Panc1 (cell line): Measurements from ENCODE around the gene BARX1. TPM values are rescaled to one million over a fixed set of nuclear protein-coding genes. Genes with fewer than 3 reads are reported as not detected.
"Not testable (repeated sequence)": the region's sequence is repeated elsewhere in the genome, so short reads cannot be mapped to it uniquely, and the experiment has no call there.

Source experiments
- ATAC-seq: fragments of 200-7000 bp; cut with Tn5 transposase; 2 replicates; pipeline ENCODE4 v1.9.1; 2020; ENCODE audit warnings: mild to moderate bottlenecking, moderate library complexity
- BruUV-seq: library from RNA; stranded (reverse); fragments of 400-500 nt; replicated peaks from 2 replicates; lab custom pipeline; 2021; lab: Mats Ljungman, UMichigan
- CTCF ChIA-PET: fragments of 300-600 bp; sonication (Branson Sonifier 250); formaldehyde crosslinking; loops from one replicate; lab custom pipeline; 2022; ENCODE audit warnings: antibody characterized with exemption; lab: Charles Lee
- POLR2A ChIA-PET: fragments of 300-600 bp; sonication (Branson Sonifier 250); formaldehyde crosslinking; loops from one replicate; lab custom pipeline; 2022; ENCODE audit warnings: antibody characterized with exemption; lab: Charles Lee
- DNase-seq: peaks from one replicate; pipeline ENCODE4 v3.0.0-alpha.2; 2010; ENCODE audit warnings: low read depth, low spot score
- H3K27ac ChIP-seq: 2 replicates; pipeline ENCODE4 v1.5.1; 2011; ENCODE audit warnings: mild to moderate bottlenecking, low read length, inconsistent platforms
- H3K27me3 ChIP-seq: fragments of 200-500 bp; sonication (Bioruptor generic); 2 replicates; pipeline ENCODE4 v1.6.0; 2014; ENCODE audit warnings: low read length, inconsistent platforms; ENCODE audit not compliant: control insufficient read depth, insufficient read depth
- H3K36me3 ChIP-seq: fragments of 200-500 bp; sonication (Bioruptor generic); 2 replicates; pipeline ENCODE4 v1.5.1; 2014; ENCODE audit warnings: inconsistent platforms, mild to moderate bottlenecking, low read length, moderate library complexity; ENCODE audit not compliant: control insufficient read depth, insufficient read depth
- H3K4me1 ChIP-seq: 2 replicates; pipeline ENCODE4 v1.5.1; 2011; ENCODE audit warnings: inconsistent platforms, mild to moderate bottlenecking, low read length, moderate library complexity; ENCODE audit not compliant: control insufficient read depth, insufficient read depth
- H3K4me3 ChIP-seq, 2 experiments: 2 replicates each; pipeline ENCODE4 v1.5.1; 2011 to 2012; ENCODE audit warnings: low read depth in 2 of 2, low read length in 2 of 2, mild to moderate bottlenecking in 2 of 2, inconsistent platforms in 1 of 2, moderate library complexity in 1 of 2
- H3K9me3 ChIP-seq: fragments of 200-500 bp; sonication (Bioruptor generic); 2 replicates; pipeline ENCODE4 v1.5.1; 2014; ENCODE audit warnings: low read depth, mild to moderate bottlenecking, inconsistent platforms, low read length, moderate library complexity; ENCODE audit not compliant: control insufficient read depth, insufficient read depth
- POLR2AphosphoS5 ChIP-seq: IDR thresholded peaks from 2 replicates; pipeline ENCODE4 v1.6.1; 2012; ENCODE audit warnings: mild to moderate bottlenecking, low read depth, low read length, moderate library complexity
- SIN3A ChIP-seq: IDR thresholded peaks from 2 replicates; pipeline ENCODE4 v1.6.1; 2012; ENCODE audit warnings: low read depth, mild to moderate bottlenecking, low read length, moderate library complexity, borderline replicate concordance; ENCODE audit not compliant: insufficient read depth
- TCF7L2 ChIP-seq: IDR thresholded peaks from 2 replicates; pipeline ENCODE4 v1.6.1; 2011; ENCODE audit warnings: mild to moderate bottlenecking, low read depth, low read length, inconsistent platforms
- in situ Hi-C: cut with HindIII; loops from 2 replicates; pipeline ENCODE4 v1.10.0; 2016; ENCODE audit warnings: low sequenced_read_pairs, low pct_unique_long_range_greater_than_20kb
- intact Hi-C: fragments of 100-400 bp; cut with micrococcal nuclease; formaldehyde crosslinking; loops from one replicate; pipeline ENCODE4 v1.10.0; 2022; ENCODE audit not compliant: unreplicated experiment
- total RNA-seq: library from RNA; stranded (reverse); gene quantifications from one replicate; pipeline ENCODE4 v1.2.1, GENCODE V29; 2021; ENCODE audit not compliant: unreplicated experiment
- TF ChIP-seq, protein P1 (sequence below), 2 experiments: IDR thresholded peaks; 2 replicates each; pipeline ENCODE4 v1.6.1; 2011 to 2012; ENCODE audit warnings: low read depth in 2 of 2, control low read depth in 1 of 2, low read length in 1 of 2, mild to moderate bottlenecking in 1 of 2, moderate library complexity in 1 of 2; ENCODE audit not compliant: insufficient read depth in 1 of 2
- TF ChIP-seq, protein P2 (sequence below): fragments of 450-650 bp; IDR thresholded peaks from 2 replicates; pipeline ENCODE4 v1.5.1; 2017; ENCODE audit warnings: mild to moderate bottlenecking

Gene BARX1
- total RNA-seq, 1 experiment from 2014 or later = 81.2 TPM

DNA sequence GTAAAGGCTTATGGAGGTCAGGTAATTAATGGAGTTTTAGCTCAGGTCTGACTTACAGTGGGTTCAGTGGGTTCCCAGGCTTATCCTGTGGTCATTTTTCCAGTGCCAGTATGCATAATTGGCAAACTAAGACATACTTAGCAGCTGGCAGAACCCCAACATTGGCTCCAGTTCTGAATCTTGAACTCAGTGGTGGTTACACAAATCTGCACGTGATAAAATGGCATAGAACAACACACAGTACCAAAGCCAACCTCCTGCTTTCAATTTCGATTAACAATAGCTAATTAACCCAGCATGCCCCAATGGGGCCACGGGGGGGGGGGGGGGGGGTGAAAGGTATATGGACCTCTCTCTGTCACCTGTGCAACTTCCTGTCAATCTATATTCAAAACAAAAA lies 19.0 kb upstream of the BARX1 start:
- DNase-seq (no peak), ATAC-seq (no peak)
- no TSS peak for BruUV-seq
- ChIA-PET CTCF (no interaction called here), POLR2A (no interaction called here)
- Histone ChIP-seq H3K27me3 (no peaks in the 10 kb centered on the region), H3K36me3 (no peaks in the 10 kb centered on the region), H3K4me3 (no peak overlapping the region), H3K9me3 (no peaks in the 10 kb centered on the region), H3K27ac (no peak overlapping the region), H3K4me1 (no peaks in the 10 kb centered on the region)
- intact Hi-C loops = no loop called here
- no peak for TF ChIP-seq POLR2AphosphoS5
- TF ChIP-seq TCF7L2 = no peak
- TF ChIP-seq, protein P1, sequence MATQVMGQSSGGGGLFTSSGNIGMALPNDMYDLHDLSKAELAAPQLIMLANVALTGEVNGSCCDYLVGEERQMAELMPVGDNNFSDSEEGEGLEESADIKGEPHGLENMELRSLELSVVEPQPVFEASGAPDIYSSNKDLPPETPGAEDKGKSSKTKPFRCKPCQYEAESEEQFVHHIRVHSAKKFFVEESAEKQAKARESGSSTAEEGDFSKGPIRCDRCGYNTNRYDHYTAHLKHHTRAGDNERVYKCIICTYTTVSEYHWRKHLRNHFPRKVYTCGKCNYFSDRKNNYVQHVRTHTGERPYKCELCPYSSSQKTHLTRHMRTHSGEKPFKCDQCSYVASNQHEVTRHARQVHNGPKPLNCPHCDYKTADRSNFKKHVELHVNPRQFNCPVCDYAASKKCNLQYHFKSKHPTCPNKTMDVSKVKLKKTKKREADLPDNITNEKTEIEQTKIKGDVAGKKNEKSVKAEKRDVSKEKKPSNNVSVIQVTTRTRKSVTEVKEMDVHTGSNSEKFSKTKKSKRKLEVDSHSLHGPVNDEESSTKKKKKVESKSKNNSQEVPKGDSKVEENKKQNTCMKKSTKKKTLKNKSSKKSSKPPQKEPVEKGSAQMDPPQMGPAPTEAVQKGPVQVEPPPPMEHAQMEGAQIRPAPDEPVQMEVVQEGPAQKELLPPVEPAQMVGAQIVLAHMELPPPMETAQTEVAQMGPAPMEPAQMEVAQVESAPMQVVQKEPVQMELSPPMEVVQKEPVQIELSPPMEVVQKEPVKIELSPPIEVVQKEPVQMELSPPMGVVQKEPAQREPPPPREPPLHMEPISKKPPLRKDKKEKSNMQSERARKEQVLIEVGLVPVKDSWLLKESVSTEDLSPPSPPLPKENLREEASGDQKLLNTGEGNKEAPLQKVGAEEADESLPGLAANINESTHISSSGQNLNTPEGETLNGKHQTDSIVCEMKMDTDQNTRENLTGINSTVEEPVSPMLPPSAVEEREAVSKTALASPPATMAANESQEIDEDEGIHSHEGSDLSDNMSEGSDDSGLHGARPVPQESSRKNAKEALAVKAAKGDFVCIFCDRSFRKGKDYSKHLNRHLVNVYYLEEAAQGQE (IDR thresholded peaks at IDR 0.05; ENCODE audit: insufficient read depth in 1 of 2, low read depth in 2 of 2, low read length in 1 of 2) = no peak
- TF ChIP-seq, protein P2, sequence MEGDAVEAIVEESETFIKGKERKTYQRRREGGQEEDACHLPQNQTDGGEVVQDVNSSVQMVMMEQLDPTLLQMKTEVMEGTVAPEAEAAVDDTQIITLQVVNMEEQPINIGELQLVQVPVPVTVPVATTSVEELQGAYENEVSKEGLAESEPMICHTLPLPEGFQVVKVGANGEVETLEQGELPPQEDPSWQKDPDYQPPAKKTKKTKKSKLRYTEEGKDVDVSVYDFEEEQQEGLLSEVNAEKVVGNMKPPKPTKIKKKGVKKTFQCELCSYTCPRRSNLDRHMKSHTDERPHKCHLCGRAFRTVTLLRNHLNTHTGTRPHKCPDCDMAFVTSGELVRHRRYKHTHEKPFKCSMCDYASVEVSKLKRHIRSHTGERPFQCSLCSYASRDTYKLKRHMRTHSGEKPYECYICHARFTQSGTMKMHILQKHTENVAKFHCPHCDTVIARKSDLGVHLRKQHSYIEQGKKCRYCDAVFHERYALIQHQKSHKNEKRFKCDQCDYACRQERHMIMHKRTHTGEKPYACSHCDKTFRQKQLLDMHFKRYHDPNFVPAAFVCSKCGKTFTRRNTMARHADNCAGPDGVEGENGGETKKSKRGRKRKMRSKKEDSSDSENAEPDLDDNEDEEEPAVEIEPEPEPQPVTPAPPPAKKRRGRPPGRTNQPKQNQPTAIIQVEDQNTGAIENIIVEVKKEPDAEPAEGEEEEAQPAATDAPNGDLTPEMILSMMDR = no peak
- no peak for TF ChIP-seq SIN3A
- in situ Hi-C loops = no loop called here

DNA sequence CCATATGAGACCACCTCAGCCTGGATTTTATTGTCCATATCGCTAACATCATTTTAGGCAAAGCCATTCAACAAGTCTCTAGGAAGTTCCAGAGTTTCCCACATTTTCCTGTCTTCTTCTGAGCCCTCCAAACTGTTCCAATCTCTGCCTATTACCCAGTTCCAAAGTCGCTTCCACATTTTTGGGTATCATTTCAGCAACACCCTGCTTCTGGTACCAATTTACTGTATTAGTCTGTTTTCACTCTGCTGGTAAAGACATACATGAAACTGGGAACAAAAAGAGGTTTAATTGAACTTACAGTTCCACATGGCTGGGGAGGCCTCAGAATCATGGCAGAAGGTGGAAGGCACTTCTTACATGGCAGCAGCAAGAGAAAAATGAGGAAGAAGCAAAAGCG lies 17.5 kb upstream of the BARX1 start:
- BruUV-seq, H3K4me1 ChIP-seq, in situ Hi-C loops, H3K27ac ChIP-seq, H3K27me3 ChIP-seq, H3K36me3 ChIP-seq, ATAC-seq, H3K9me3 ChIP-seq, intact Hi-C loops, CTCF ChIA-PET, H3K4me3 ChIP-seq, POLR2A ChIA-PET, DNase-seq: not testable (repeated sequence)

DNA sequence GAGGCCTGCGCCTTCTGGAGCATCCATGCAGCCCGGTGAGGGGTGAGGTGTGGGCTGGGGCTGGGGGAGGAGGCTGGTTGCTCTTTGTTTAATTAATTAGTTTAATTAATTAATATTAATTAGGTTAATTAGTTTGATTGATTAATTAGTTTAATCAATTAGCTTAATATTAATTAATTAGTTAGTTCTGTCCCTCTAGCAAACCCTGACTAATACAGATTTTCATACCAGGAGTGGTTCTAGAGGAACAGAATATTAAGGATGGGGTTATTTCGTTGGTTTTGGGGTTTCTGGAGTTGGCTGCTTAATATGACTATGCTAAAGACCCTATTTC lies 14.1 kb upstream of the BARX1 start:
- ATAC-seq = no peak
- H3K36me3 ChIP-seq = no peaks in the 10 kb centered on the region
- in situ Hi-C loops (no loop called here), intact Hi-C loops (no loop called here)
- H3K4me3 ChIP-seq = no peak overlapping the region
- no peak overlapping the region for H3K27ac ChIP-seq
- DNase-seq = no peak
- TF ChIP-seq, protein P2 = no peak
- TF ChIP-seq, protein P1 (IDR thresholded peaks at IDR 0.05; ENCODE audit: insufficient read depth in 1 of 2, low read depth in 2 of 2, low read length in 1 of 2) = no peak
- TF ChIP-seq TCF7L2 = no peak
- TF ChIP-seq SIN3A = no peak
- TF ChIP-seq POLR2AphosphoS5 = no peak
- no TSS peak for BruUV-seq
- ChIA-PET CTCF (no interaction called here), POLR2A (no interaction called here)
- H3K27me3 ChIP-seq = no peaks in the 10 kb centered on the region
- no peaks in the 10 kb centered on the region for H3K9me3 ChIP-seq
- H3K4me1 ChIP-seq = no peaks in the 10 kb centered on the region
